T-helper 2 cell treated with Interferon-gamma antibody and Interleukin-4, amounts not matched to agents 5 μg/mL and 100 μg/mL, for 36 hours (primary cell): ENCODE data around the gene NIPBL.
"Not testable (repeated sequence)": the region's sequence is repeated elsewhere in the genome, so short reads cannot be mapped to it uniquely, and the experiment has no call there.

Experiments
- DNase-seq: peaks from one replicate; pipeline ENCODE4 v3.0.0; 2021; ENCODE audit warnings: low spot score
- H3K27ac Mint-ChIP-seq: one replicate; pipeline ENCODE4 v1.8.0; 2021; ENCODE audit warnings: mild to moderate bottlenecking, mixed read lengths
- H3K27me3 Mint-ChIP-seq: one replicate; pipeline ENCODE4 v1.8.0; 2021; ENCODE audit warnings: low read depth, mixed read lengths
- H3K36me3 Mint-ChIP-seq: one replicate; pipeline ENCODE4 v1.8.0; 2021; ENCODE audit warnings: low read depth, mixed read lengths
- H3K4me1 Mint-ChIP-seq: one replicate; pipeline ENCODE4 v1.8.0; 2021; ENCODE audit warnings: low read depth, mixed read lengths
- H3K4me3 Mint-ChIP-seq: one replicate; pipeline ENCODE4 v1.8.0; 2022; ENCODE audit warnings: mild to moderate bottlenecking, moderate library complexity, mixed read lengths
- H3K9me3 Mint-ChIP-seq: one replicate; pipeline ENCODE4 v1.8.0; 2021; ENCODE audit warnings: mixed read lengths

NIPBL gene

GRCh38 chr5:36885566-36886485 is 9.3 kb downstream of the NIPBL start:
- H3K9me3 Mint-ChIP-seq = no peaks in the 10 kb centered on the region
- no peak overlapping the region for H3K27ac Mint-ChIP-seq
- H3K4me3 Mint-ChIP-seq = no peak overlapping the region

DNA sequence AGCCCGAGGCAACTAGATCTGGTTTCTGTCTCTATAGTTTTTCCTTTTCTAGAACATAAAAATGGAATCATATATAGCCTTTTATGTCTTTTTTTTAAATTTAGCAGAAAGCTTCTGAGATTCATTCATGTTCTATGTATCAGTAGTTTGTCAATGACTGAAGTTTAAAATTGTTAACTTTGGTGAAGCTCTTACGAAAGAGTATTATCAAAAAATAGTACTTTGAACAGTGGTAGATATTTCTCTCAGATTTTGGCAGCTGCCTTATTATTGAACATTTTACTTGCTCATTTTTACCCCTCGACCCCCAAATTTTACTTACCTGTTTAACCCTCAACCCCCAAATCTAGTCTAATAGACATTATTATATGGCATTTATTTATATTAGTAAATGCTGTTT is 10.2 kb downstream of the NIPBL start:
- Mint-ChIP-seq H3K4me1 (peaks cover 32% of the 10 kb centered on the region), H3K4me3 (no peak overlapping the region), H3K36me3 (peaks cover 19% of the 10 kb centered on the region), H3K9me3 (peaks cover under 1% of the 10 kb centered on the region), H3K27me3 (no peaks in the 10 kb centered on the region), H3K27ac (no peak overlapping the region)
- DNase-seq = no peak

More at GRCh38 chr5:36885566-36886485, 9.3 kb downstream of the NIPBL start:
- Mint-ChIP-seq H3K36me3 (peaks cover 10% of the 10 kb centered on the region), H3K4me1 (peaks cover 40% of the 10 kb centered on the region), H3K27me3 (no peaks in the 10 kb centered on the region)
- DNase-seq = no peak

- Mint-ChIP-seq H3K27ac (no peak overlapping the region), H3K4me3 (no peak overlapping the region), H3K9me3 (peaks cover 5% of the 10 kb centered on the region), H3K36me3 (peaks cover 24% of the 10 kb centered on the region), H3K4me1 (peaks cover 26% of the 10 kb centered on the region), H3K27me3 (no peaks in the 10 kb centered on the region)
- no peak for DNase-seq
Observed at GRCh38 chr5:36887532-36887931, 11.0 kb downstream of the NIPBL start.

- DNase-seq = no peak
- peaks cover 5% of the 10 kb centered on the region for H3K9me3 Mint-ChIP-seq
- H3K4me3 Mint-ChIP-seq = no peak overlapping the region
- peaks cover 26% of the 10 kb centered on the region for H3K4me1 Mint-ChIP-seq
- no peaks in the 10 kb centered on the region for H3K27me3 Mint-ChIP-seq
- H3K27ac Mint-ChIP-seq = no peak overlapping the region
- peaks cover 24% of the 10 kb centered on the region for H3K36me3 Mint-ChIP-seq
Observed at GRCh38 chr5:36888303-36888702, 11.7 kb downstream of the NIPBL start.

GRCh38 chr5:36889264-36889663 is 12.7 kb downstream of the NIPBL start:
- Mint-ChIP-seq H3K36me3 (peaks cover 24% of the 10 kb centered on the region), H3K4me3 (no peak overlapping the region), H3K9me3 (peaks cover 5% of the 10 kb centered on the region), H3K27me3 (no peaks in the 10 kb centered on the region), H3K4me1 (peaks cover 25% of the 10 kb centered on the region), H3K27ac (no peak overlapping the region)
- DNase-seq = no peak

GRCh38 chr5:36891266-36891665 is 14.7 kb downstream of the NIPBL start:
- H3K9me3 Mint-ChIP-seq = peaks cover 5% of the 10 kb centered on the region
- peaks cover 24% of the 10 kb centered on the region for H3K36me3 Mint-ChIP-seq
- peaks cover 31% of the 10 kb centered on the region for H3K4me1 Mint-ChIP-seq
- no peak overlapping the region for H3K27ac Mint-ChIP-seq
- no peaks in the 10 kb centered on the region for H3K27me3 Mint-ChIP-seq
- no peak for DNase-seq
- no peak overlapping the region for H3K4me3 Mint-ChIP-seq

- DNase-seq, H3K4me3 Mint-ChIP-seq, H3K9me3 Mint-ChIP-seq, H3K27me3 Mint-ChIP-seq, H3K27ac Mint-ChIP-seq: not testable (repeated sequence)
- peaks cover 33% of the 10 kb centered on the region for H3K4me1 Mint-ChIP-seq
- peaks cover 24% of the 10 kb centered on the region for H3K36me3 Mint-ChIP-seq
Observed at GRCh38 chr5:36892085-36892830, 15.7 kb downstream of the NIPBL start.

GRCh38 chr5:36894954-36895353 is 18.4 kb downstream of the NIPBL start:
- H3K27me3 Mint-ChIP-seq = no peaks in the 10 kb centered on the region
- no peak overlapping the region for H3K27ac Mint-ChIP-seq
- no peak for DNase-seq
- H3K4me3 Mint-ChIP-seq = no peak overlapping the region
- H3K36me3 Mint-ChIP-seq = peaks cover 21% of the 10 kb centered on the region
- H3K4me1 Mint-ChIP-seq = peaks cover 18% of the 10 kb centered on the region
- peaks cover 5% of the 10 kb centered on the region for H3K9me3 Mint-ChIP-seq

DNA sequence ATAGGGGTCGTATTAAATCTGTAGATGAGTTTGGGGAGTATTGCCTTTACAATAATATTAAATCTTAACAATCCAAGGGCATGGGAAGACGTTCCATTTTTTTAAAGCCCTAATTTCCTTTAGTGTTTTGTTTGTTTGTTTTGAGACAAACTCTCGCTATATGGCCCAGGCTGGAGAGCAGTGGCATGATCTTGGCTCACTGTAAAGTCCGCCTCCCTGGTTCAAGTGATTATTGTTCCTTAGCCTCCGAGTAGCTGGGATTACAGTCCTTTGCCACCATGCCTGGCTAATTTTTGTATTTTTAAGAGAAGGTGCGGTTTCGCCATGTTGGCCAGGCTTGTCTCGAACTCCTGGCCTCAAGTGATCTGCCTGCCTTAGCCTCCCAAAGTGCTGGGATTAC is 19.9 kb downstream of the NIPBL start:
- H3K9me3 Mint-ChIP-seq = peaks cover 11% of the 10 kb centered on the region
- peaks cover 18% of the 10 kb centered on the region for H3K4me1 Mint-ChIP-seq
- H3K27me3 Mint-ChIP-seq = no peaks in the 10 kb centered on the region
- no peak overlapping the region for H3K27ac Mint-ChIP-seq
- H3K36me3 Mint-ChIP-seq = peaks cover 13% of the 10 kb centered on the region
- DNase-seq = no peak
- no peak overlapping the region for H3K4me3 Mint-ChIP-seq

DNA sequence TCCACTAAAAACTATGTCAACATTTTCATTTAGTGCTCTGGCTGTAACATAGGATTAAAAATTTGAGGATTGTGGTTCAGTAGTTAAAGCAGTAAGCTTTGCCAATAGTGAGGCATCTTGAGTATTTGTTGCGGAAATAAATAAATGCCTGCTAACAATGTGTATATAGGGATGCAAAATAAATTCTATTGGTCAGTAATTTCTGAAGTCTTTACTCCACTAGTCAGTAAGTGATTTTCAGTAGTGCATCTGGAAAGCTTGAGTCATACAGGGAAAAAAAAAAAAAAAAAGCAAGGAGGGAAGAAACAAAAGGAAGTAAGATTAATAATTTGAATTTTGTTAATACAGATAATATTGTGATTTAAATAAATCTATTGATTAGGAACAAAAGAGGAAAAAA is 21.0 kb downstream of the NIPBL start:
- no peak for DNase-seq
- H3K4me3 Mint-ChIP-seq = no peak overlapping the region
- H3K9me3 Mint-ChIP-seq = peaks cover 15% of the 10 kb centered on the region
- peaks cover 18% of the 10 kb centered on the region for H3K4me1 Mint-ChIP-seq
- peaks cover 13% of the 10 kb centered on the region for H3K36me3 Mint-ChIP-seq
- no peak overlapping the region for H3K27ac Mint-ChIP-seq
- no peaks in the 10 kb centered on the region for H3K27me3 Mint-ChIP-seq

GRCh38 chr5:36899860-36900259 is 23.3 kb downstream of the NIPBL start:
- Mint-ChIP-seq H3K27me3 (no peaks in the 10 kb centered on the region), H3K4me3 (no peak overlapping the region), H3K36me3 (peaks cover 16% of the 10 kb centered on the region), H3K27ac (no peak overlapping the region), H3K9me3 (peaks cover 15% of the 10 kb centered on the region), H3K4me1 (peaks cover 19% of the 10 kb centered on the region)
- DNase-seq = no peak

DNA sequence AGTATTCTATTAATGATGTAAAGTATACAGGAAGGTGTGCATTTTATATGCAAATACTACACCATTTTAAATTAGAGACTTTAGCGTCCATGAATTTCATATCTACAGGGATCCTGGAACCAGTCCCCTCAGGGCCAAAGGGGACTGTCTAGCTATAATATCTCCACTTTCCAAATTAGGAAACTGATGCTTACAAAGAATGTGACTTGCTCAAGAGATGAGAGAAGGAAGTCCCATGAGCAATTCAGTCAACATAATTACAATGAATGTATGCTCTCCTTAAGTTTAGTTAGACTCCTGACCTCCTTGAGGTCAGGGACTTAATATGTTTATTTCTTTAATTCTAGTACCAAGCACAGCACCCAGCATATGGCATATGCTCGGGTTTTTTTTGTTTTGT is 23.7 kb downstream of the NIPBL start:
- peaks cover 15% of the 10 kb centered on the region for H3K9me3 Mint-ChIP-seq
- H3K27me3 Mint-ChIP-seq = no peaks in the 10 kb centered on the region
- H3K4me3 Mint-ChIP-seq = no peak overlapping the region
- H3K4me1 Mint-ChIP-seq = peaks cover 19% of the 10 kb centered on the region
- no peak for DNase-seq
- H3K27ac Mint-ChIP-seq = no peak overlapping the region
- H3K36me3 Mint-ChIP-seq = peaks cover 12% of the 10 kb centered on the region

DNA sequence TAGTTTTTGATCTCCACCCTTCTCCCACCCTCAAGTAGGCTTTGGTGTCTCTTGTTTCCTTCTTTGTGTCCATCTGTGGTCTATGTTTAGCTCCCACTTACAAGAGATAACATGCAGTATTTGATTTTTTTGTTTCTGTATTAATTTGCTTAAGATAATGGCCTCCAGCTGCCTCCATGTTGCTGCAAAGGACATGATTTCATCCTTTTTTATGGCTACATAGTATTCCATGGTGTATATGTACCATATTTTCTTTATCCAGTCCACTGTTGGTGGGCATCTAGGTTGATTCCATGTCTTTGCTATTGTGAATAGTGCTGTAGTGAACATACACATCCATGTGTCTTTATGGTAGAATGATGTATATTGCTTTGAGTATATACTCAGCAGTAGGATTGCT is 24.5 kb downstream of the NIPBL start:
- not testable (repeated sequence) for H3K4me3 Mint-ChIP-seq, H3K27me3 Mint-ChIP-seq, DNase-seq, H3K27ac Mint-ChIP-seq
- peaks cover 12% of the 10 kb centered on the region for H3K36me3 Mint-ChIP-seq
- peaks cover 19% of the 10 kb centered on the region for H3K4me1 Mint-ChIP-seq
- peaks cover 15% of the 10 kb centered on the region for H3K9me3 Mint-ChIP-seq

GRCh38 chr5:36901856-36902255 is 25.3 kb downstream of the NIPBL start:
- H3K36me3 Mint-ChIP-seq = peaks cover 12% of the 10 kb centered on the region
- peaks cover 17% of the 10 kb centered on the region for H3K4me1 Mint-ChIP-seq
- no peak for DNase-seq
- H3K4me3 Mint-ChIP-seq = no peak overlapping the region
- no peak overlapping the region for H3K27ac Mint-ChIP-seq
- H3K27me3 Mint-ChIP-seq = no peaks in the 10 kb centered on the region
- peaks cover 15% of the 10 kb centered on the region for H3K9me3 Mint-ChIP-seq
